Large intestine (tissue), 3 donors: ENCODE measurements around the gene FEM1B. TPM values are rescaled to one million over a fixed set of nuclear protein-coding genes. Genes with fewer than 3 reads are reported as not detected.

Experiments
- DNase-seq, 2 donors: peaks; one replicate each; pipeline versions ENCODE4 v3.0.0 to v3.0.0-alpha.2; 2013
- H3K27ac ChIP-seq: one replicate; pipeline ENCODE4 v1.5.1; 2013; ENCODE audit warnings: low read length
- H3K27me3 ChIP-seq: 2 replicates; pipeline ENCODE4 v1.6.1; 2013; ENCODE audit warnings: low read length; ENCODE audit not compliant: control insufficient read depth, insufficient read depth
- H3K36me3 ChIP-seq: 2 replicates; pipeline ENCODE4 v1.6.1; 2013; ENCODE audit warnings: low read length; ENCODE audit not compliant: control insufficient read depth, insufficient read depth
- H3K4me1 ChIP-seq: one replicate; pipeline ENCODE4 v1.6.1; 2013; ENCODE audit warnings: low read length; ENCODE audit not compliant: control insufficient read depth, insufficient read depth
- H3K4me3 ChIP-seq: one replicate; pipeline ENCODE4 v1.5.1; 2013; ENCODE audit warnings: low read length
- H3K9me3 ChIP-seq: one replicate; pipeline ENCODE4 v1.6.1; 2013; ENCODE audit warnings: mild to moderate bottlenecking, low read depth, low read length, moderate library complexity; ENCODE audit not compliant: control insufficient read depth
- WGBS: methylation state at CpG from one replicate; pipeline ENCODE4 v1.1.5; 2013; ENCODE audit warnings: low lambda C conversion rate; ENCODE audit not compliant: insufficient coverage; 5-methylcytosine and 5-hydroxymethylcytosine counted together
- polyA plus RNA-seq: library from polyadenylated mRNA; unstranded; fragments of 120-200 nt; gene quantifications from one replicate; pipeline ENCODE4 v1.2.1, GENCODE V29; 2013

Gene FEM1B
- polyA plus RNA-seq, 1 donor = 49.3 TPM

DNA sequence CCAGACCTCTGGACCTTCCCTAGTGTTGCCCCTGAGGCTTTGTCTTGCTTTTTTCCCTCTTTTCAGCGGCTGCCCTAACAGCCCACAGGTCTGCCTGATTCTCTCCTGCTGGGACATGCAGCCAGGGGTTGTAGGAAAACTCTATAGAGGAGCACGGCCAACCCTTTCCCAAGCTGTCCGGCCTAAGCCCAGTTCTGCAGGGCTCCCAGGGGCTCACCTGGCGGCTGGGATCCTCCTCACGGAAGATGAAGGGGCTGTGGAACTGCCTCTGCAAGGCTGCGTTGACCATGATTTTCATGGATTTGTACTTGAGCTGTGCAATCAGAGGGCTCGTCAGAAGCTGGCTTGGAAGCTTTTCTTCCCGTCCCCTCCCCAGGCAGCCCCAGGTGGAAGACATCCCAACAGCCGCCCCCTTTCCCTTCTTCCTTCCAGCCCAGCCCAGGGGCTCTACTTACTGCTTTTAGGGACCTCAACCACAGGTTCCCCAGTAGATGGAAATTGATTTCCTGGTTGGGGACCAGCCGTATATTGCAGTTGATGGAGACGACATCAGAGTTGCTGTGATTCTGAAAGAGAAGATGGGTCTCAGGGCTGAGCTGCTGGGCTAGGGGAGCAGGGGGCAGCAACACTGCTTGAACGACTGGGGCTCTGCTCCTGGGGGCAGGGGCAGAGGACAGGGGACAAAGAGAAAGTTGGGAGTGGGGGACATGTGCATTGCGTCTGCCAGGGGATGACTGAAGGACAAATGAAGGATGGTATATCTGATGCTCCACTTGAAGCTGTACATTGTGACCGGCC is 29.8 kb downstream of the FEM1B start:
- WGBS = no CpG with 5 or more reads among the region's 14 CpGs
- H3K27me3 ChIP-seq = no peaks in the 10 kb centered on the region
- no peaks in the 10 kb centered on the region for H3K36me3 ChIP-seq
- H3K9me3 ChIP-seq = no peaks in the 10 kb centered on the region
- no peak for DNase-seq
- no peak overlapping the region for H3K27ac ChIP-seq
- H3K4me3 ChIP-seq = no peak overlapping the region
- H3K4me1 ChIP-seq = peaks cover 13% of the 10 kb centered on the region

DNA sequence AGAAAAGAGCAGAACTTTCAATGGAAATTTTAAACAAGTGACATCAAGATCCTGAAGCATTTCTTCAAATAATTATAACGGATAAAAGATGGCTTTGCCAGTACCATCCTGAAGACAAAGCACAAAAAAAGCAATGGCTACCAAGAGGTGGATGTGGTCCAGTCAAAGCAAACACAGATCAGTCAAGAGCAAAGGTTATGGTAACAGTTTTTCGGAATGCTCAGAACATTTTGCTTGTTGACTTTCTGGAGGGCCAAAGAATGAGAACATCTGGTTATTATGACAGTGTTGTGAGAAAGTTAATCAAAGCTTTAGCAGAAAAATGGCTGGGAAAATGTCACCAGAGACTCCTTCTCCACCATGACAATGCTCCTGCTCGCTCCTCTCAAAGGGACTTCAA is 31.5 kb downstream of the FEM1B start:
- H3K27me3 ChIP-seq = no peaks in the 10 kb centered on the region
- no peaks in the 10 kb centered on the region for H3K36me3 ChIP-seq
- DNase-seq = no peak
- H3K27ac ChIP-seq = no peak overlapping the region
- H3K9me3 ChIP-seq = no peaks in the 10 kb centered on the region
- H3K4me3 ChIP-seq = no peak overlapping the region
- peaks cover 13% of the 10 kb centered on the region for H3K4me1 ChIP-seq
- 93% methylated on average over 2 of the region's 3 CpGs for WGBS

DNA sequence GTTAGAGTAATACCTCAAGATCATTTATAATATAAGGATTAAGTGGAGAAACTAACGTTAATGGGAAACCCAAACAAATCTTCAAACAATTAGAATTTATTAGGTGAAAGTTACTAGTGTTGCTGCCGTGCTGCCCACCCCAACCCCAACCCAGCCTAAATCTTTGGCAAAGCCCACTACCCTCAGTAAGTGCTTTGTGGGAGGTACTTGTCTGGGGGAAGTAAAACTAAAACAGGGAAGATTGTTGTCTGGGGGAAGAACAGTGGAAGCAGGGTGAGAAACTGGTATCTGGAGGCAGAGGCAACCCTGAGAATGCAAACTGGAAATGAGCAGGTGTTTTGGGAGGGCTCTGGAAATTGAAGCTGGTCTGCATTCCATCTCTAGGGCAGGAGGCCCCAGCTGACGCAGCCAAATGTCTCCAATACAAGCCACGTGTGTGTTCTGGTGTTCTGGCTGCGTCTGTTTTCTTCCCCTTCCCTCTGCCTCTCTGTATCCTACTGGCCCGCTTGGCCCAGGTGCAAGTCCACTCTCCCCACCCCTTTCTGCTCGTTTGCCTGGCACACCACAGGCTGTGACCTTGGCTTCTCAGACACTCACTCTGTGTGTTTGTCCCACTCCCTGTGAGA is 32.7 kb downstream of the FEM1B start:
- WGBS = 22% methylated on average over 3 of the region's 7 CpGs
- H3K27me3 ChIP-seq = no peaks in the 10 kb centered on the region
- DNase-seq = no peak

DNA sequence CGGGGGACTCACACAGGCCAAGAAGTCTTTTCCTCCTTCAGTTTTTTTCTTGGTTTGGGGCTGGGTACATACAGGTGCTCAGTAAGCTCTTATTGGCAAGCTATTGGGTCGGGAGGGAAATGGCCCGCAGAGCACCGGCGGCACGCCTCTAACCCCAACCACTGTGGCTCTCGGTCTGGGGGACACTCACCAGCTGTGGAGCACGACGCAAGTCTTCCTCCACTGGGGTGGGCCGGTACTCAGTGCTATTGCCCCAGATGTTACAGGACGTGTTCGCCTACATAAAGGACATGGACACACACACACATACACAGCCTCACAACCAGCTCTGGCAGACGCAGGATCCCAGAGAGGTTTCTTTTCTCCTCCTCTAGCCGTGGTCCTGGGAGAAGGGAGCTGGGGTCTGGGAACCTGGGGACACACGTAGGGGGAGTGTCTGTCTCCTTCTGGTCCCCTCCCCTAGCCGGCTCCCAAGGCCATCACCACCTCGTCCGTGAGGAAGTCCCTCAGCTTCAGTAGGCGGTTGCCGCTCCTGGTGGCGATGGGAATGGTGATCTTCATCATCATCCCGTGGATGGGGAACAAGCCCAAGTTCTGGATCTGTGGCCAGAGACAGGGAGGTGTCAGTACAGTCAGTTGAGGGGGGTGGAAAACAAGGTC is 33.4 kb downstream of the FEM1B start:
- Histone ChIP-seq H3K36me3 (no peaks in the 10 kb centered on the region), H3K27ac (no peak overlapping the region), H3K4me3 (no peak overlapping the region), H3K9me3 (no peaks in the 10 kb centered on the region), H3K4me1 (no peaks in the 10 kb centered on the region), H3K27me3 (no peaks in the 10 kb centered on the region)
- no peak for DNase-seq
- WGBS = no CpG with 5 or more reads among the region's 22 CpGs

More for the DNA sequence above, 32.7 kb downstream of the FEM1B start:
- H3K9me3 ChIP-seq = no peaks in the 10 kb centered on the region
- no peak overlapping the region for H3K4me3 ChIP-seq
- no peak overlapping the region for H3K27ac ChIP-seq
- H3K4me1 ChIP-seq = peaks cover 3% of the 10 kb centered on the region
- H3K36me3 ChIP-seq = no peaks in the 10 kb centered on the region

DNA sequence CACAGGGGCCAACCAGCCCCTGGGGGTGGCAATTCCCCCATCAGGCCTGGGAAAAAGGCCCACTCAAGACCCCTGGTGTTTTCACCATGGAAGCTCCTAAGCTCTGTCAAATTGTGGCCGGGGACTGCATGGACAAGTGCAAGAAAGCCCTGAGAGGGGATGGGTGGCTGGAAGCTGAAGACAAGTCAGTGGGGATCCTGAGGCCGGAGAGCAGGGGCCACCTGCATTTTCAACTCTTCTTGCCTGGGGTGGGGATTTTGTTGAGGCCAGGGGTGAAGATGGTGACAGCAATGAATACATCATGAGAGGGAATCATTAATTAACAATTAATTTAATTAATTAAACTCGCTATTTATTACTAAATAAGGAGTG is 33.9 kb downstream of the FEM1B start:
- no peak for DNase-seq
- Histone ChIP-seq H3K27me3 (no peaks in the 10 kb centered on the region), H3K9me3 (no peaks in the 10 kb centered on the region), H3K4me1 (no peaks in the 10 kb centered on the region), H3K4me3 (no peak overlapping the region), H3K36me3 (no peaks in the 10 kb centered on the region), H3K27ac (no peak overlapping the region)
- 100% methylated on average over 1 of the region's 3 CpGs for WGBS

DNA sequence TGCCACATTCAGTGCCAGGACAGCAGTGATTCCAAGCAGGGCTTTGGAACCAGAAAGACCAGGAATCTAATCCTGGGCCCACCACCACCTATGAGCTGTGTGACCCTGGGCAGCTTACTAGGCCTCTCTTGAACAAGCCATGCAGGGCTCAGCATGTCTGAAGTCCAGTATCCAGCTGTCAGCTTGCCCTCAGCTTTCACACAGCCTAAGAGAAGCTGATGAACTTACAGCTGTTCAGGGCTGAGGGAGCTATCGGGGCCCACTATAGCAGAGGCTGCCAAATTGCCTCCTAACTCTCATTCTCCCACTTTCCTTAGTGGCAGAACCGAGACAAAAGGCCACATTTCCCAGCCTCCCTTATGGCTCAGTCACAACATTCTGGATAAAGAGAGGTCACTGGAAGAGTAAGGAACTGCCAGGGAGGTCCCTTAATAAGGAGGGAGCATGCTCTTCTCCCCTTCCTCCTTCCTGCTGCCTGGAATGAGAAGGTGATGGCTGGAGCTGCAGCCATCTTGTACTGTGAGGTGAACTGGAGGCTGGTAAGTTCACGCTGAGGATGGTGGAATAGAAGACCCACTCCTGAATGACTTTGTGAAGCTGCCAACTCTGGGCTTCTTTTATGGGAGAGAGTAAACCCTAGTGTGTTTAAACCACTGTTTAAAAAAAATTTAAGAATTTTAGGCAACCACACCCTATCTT is 34.5 kb downstream of the FEM1B start:
- H3K27ac ChIP-seq = no peak overlapping the region
- no peak overlapping the region for H3K4me3 ChIP-seq
- no peaks in the 10 kb centered on the region for H3K27me3 ChIP-seq
- no peaks in the 10 kb centered on the region for H3K36me3 ChIP-seq
- H3K9me3 ChIP-seq = no peaks in the 10 kb centered on the region
- WGBS = no CpG with 5 or more reads among the region's 3 CpGs
- no peak for DNase-seq
- H3K4me1 ChIP-seq = no peaks in the 10 kb centered on the region

DNA sequence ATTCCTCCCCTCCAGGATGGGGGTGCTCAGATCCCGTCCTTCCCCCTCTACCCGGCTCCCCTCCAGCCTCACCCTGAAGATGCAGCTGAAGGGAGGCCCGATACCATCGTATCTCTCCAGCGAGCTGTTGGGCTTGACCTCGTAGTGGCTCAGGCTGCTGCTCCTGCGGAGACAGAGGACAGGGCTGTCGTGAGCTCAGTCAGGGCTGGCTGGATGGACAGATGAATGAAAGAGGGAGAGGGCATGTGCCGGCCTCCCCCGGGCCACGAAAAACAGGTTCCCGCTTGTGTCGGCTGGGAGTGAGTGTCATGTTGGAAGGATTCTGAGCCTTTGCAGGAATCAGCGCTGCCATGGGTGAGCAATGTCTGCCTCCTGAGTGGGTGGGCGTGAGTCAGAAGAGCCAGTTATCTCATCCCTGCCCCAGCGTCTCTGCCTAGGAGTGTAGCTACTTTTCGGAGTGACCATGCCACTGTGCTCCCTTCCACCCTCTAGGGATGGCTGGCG is 35.2 kb downstream of the FEM1B start:
- Histone ChIP-seq H3K4me3 (no peak overlapping the region), H3K36me3 (no peaks in the 10 kb centered on the region), H3K4me1 (no peaks in the 10 kb centered on the region), H3K27me3 (no peaks in the 10 kb centered on the region), H3K27ac (no peak overlapping the region), H3K9me3 (no peaks in the 10 kb centered on the region)
- DNase-seq = no peak
- no CpG with 5 or more reads among the region's 18 CpGs for WGBS

DNA sequence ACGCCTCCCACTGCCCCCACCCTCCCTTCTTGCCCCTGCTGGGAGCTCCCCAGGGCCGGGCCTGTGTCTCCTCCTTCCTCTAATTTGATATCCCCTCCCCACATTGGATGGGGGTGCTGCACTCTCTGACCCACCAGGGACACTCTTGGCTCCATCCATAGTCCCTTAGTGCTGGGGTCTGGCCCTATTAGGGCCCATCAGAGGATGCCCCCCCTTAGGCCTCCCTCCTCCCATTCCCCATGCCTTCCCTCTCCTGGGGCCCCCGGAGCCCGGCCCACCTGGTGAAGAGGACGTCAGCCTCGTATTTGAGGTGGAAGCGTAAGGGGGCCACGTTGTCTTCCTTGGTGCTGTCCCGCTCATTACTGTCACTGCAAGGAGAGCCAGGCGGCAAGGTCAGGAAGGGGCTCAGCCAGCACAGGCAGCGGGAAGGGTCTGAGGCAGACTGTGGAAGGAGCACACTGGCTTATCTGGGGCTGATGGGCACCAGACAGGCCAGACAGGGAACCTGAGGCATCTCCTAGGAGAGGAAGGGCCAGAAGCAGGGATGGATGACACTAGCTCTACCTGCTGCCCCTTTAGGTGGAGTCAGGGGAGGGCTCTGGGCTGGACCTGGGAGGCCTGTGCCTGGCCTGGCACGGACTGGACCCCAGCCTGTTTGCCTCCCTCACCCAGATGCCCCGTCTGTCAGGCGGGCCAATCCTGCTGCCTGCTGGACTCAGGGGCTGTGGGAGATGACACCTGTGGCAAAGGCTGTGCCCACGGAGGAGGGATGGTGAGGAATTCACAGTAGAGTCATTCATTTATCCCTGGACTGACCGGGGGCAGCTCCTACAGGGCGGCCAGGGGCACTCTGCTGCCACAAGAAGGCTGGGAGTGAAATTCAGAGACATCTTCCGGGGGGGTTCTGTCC is 36.2 kb downstream of the FEM1B start:
- no peaks in the 10 kb centered on the region for H3K4me1 ChIP-seq
- H3K27me3 ChIP-seq = no peaks in the 10 kb centered on the region
- DNase-seq = no peak
- H3K4me3 ChIP-seq = no peak overlapping the region
- H3K36me3 ChIP-seq = no peaks in the 10 kb centered on the region
- H3K27ac ChIP-seq = no peak overlapping the region
- WGBS = no CpG with 5 or more reads among the region's 18 CpGs
- H3K9me3 ChIP-seq = no peaks in the 10 kb centered on the region

DNA sequence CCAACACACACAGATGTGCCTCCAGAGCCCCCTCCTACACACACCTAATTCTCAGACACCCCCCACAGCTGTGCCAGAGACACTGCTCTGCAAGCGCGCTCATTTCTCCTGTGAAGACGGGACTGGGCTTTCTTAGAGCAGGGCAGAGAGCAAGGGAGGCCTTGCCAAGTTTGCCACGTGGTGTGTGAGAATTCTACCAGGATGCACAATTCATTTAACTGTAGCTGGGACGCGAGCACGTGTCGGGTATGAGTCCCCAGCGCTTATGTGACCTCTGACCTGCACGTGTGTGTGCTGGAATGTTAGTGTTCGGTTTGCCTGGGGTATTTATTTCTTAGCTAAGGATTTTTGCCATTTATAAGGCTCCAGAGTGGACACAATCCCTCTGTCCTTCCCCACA is 37.0 kb downstream of the FEM1B start:
- no peaks in the 10 kb centered on the region for H3K36me3 ChIP-seq
- DNase-seq = no peak
- H3K4me1 ChIP-seq = no peaks in the 10 kb centered on the region
- no peaks in the 10 kb centered on the region for H3K9me3 ChIP-seq
- H3K27me3 ChIP-seq = no peaks in the 10 kb centered on the region
- H3K27ac ChIP-seq = no peak overlapping the region
- no CpG with 5 or more reads among the region's 11 CpGs for WGBS
- no peak overlapping the region for H3K4me3 ChIP-seq
